Kidney tubule cell (primary cell): ENCODE measurements around the gene SLC15A1.
"Not testable (repeated sequence)": the region's sequence is repeated elsewhere in the genome, so short reads cannot be mapped to it uniquely, and the experiment has no call there.

Experiments
- DNase-seq: peaks from one replicate; pipeline ENCODE4 v3.0.0-alpha.2; 2018; ENCODE audit warnings: low spot score

Gene SLC15A1

GRCh38 chr13:98653463-98653985, 98.9 kb downstream of the SLC15A1 start:
- peak; percentile 86 for DNase-seq

GRCh38 chr13:98652721-98653462, 99.6 kb downstream of the SLC15A1 start:
- no peak for DNase-seq

- DNase-seq = no peak
Observed at GRCh38 chr13:98652276-98652675, 100.2 kb downstream of the SLC15A1 start.

GRCh38 chr13:98651744-98652143, 100.7 kb downstream of the SLC15A1 start:
- no peak for DNase-seq

- peak; percentile 36 for DNase-seq
Observed at GRCh38 chr13:98650396-98651107, 101.9 kb downstream of the SLC15A1 start.

GRCh38 chr13:98649861-98650260, 102.6 kb downstream of the SLC15A1 start:
- DNase-seq = no peak

- no peak for DNase-seq
Observed at GRCh38 chr13:98648686-98649085, 103.8 kb downstream of the SLC15A1 start.

- no peak for DNase-seq
Observed at GRCh38 chr13:98648141-98648540, 104.3 kb downstream of the SLC15A1 start.

- no peak for DNase-seq
Observed at GRCh38 chr13:98647121-98647520, 105.4 kb downstream of the SLC15A1 start.

GRCh38 chr13:98643479-98643878, 109.0 kb downstream of the SLC15A1 start:
- no peak for DNase-seq

- DNase-seq = no peak
Observed at GRCh38 chr13:98641075-98641474, 111.4 kb downstream of the SLC15A1 start.

GRCh38 chr13:98639785-98640184, 112.7 kb downstream of the SLC15A1 start:
- not testable (repeated sequence) for DNase-seq

- not testable (repeated sequence) for DNase-seq
Observed at GRCh38 chr13:98638352-98638751, 114.1 kb downstream of the SLC15A1 start.
